GM04503 (cell line): ENCODE data around the gene MYLK.

Experiments used
- DNase-seq: peaks from one replicate; pipeline ENCODE4 v3.0.0-alpha.2; 2012; ENCODE audit warnings: low read depth

Gene MYLK

DNA sequence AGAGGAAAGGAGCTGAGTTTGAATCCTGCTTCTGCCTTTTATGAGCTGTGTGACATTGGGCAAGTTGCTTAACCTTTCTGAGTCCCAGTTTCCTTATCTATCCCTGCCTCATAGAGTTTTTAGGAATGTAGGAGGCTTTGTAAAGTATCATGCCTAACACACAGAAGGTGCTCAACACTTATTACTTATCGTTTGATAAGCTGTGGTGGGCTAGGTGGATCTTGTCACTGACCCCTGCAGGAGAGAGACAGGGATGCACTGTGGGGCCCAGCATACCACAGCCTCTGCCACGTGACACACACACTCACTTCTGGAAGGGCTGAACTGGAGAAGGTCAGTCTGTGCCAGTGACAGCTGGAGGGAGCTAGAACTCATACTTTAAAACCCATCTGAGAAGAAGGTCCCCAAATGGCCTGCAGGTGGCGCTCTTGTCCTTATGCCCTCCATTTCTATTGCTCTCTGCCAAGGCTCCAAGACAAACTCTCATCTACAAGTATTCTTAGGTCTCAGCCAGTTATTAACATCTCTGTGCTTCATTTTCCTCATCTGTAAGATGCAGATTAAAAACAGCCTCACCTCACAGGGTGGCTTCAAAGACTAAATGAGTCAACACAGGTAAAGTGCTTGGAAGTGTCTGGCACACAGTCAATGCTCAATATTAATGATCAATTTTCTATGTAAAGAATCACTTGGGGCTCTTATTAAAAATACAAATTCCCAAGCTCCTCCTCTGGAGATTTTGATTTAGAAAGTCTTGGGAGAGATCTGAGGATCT, 241.8 kb downstream of the MYLK start:
- DNase-seq, result peak; percentile 57

DNA sequence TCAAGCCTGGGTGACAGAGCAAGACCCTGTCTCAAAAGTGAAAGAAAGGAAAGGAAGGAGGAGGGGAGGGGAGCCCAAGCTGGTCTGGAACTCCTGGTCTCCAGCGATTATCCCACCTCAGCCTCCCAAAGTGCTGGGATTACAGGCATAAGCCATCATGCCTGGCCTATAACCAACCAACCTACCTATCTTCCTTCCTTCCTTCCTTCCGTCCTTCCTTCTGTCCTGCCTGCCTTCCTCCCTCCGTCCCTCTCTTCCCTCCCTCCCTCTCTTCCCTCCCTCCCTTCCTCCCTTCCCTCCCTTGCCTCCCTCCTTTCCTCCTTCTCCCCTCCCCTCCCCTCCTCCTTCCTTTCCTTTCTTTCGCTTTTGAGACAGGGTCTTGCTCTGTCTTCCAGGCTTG, 242.6 kb downstream of the MYLK start:
- DNase-seq, result no peak

DNA sequence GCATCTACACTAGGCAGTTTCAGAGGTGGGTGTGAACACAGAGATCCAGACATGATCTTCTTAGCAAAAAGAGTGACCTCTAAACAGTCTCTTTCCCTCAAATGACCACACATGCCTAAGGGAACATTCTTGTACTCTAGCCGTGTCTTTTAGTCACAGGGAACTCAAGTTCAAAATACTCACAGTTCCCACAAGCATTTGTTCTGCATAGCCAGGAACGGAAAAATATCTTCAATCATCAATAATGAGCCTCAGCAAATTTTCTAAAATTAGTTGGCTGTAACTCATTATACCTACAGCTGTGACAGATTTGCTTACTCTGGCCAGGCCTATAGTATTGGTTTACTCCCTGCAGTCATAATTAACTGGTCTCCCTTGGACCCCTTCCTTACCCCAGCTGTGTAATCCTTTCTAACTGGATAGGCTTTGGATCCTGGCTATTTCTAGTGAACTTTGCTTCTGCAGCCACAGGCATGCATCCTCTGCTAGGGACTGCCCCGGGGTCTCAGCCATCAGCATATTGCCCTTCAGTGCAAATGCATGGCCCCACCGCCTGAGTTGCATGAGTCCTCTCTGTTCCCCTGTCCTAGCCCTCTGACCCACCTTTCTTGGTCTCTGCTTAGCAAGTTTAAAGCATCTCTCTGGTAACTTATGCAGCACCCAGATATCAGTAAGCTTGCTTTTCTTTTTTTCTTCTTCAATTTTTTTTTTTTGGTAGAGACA, 243.2 kb downstream of the MYLK start:
- DNase-seq, result no peak

DNA sequence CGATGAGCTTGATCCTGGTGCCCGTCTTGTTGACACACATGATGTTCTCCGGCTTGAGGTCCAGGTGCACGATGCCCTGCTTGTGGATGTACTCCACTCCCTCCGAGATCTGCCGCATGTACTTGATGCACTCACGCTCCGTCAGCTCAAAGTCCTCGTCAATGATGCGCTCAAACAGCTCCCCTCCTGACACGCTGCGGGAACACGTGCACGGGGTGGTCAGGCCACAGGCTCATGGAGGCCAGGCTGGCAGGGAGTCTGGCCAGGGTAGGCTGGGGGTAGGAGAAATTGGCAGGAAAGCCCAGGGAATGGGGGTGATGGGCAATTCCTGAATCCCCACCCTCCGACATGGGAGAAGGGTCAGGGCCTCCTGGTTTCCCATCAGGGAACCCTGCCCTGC, 243.8 kb downstream of the MYLK start:
- DNase-seq, result no peak

DNA sequence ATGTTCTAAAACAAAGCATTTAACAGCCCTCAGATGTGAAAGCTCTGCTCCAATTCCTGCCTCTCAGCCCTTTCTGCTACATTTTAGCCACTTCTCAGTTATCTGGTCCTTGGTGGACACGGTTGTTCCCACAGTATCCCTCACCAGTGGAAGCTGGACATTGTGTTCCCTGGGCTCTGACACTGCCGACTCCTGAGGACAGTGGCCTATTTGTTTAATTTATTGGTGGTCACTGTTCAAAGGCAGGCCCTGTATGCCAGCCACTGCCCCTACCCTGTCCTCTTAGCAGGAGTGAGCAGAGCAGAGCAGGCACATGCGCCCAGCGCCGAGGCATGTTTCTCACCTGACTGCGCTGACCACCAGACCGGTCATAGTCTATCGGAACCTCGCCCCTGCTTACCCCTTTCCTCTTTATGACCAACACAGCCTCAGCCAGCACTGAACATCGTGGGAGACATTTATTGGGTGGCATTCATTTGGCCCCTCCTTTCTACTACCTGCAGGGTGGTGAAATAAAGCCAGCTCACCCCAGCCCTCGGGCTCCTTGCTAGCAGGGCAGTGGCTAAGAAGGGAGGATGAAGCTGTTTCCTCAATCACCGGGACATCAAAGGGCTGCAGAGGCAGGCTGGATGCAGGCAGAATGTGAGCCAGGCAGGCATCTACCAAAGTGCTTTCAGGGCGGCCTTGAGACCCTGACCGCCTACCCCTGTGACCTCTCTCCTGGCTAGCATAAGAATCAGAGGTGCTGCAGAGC, 245.0 kb downstream of the MYLK start:
- no peak for DNase-seq

DNA sequence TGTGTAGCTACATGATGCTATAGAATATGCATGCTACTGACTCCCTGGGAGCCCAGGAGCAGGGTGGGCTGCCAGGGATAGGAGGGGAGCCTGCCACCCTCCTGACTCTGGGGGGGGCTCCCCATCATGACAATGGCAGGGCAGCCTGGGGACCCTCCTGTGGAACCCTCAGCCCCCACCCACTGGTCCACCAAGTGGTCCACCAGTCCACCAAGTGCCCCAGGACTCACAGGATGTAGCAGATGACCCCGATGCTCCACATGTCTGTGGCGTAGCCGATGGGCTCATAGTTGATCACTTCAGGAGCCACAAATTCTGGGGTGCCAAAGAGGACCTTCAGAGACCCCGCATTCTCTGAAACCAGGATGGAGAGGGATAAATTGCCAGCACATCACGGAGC, 246.3 kb downstream of the MYLK start:
- DNase-seq, result no peak

DNA sequence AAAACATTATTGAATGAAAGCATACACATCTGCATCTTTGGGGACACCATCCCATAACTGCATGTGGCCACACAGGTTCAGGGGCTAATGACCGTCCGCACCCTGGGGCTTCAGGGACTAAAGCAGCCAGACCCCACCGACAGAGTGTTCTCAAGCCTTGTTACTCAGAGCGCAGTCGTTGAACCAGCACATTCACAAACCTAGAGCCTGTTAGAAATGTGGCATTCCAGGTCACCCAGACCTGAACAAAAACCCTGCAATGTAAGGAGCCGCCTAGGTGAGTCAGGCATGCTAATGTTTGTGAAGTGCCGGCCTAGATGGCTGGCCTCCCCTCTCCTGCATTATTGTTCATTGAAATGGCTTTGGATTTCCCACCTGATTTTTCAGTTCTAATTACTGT, 247.0 kb downstream of the MYLK start:
- no peak for DNase-seq

DNA sequence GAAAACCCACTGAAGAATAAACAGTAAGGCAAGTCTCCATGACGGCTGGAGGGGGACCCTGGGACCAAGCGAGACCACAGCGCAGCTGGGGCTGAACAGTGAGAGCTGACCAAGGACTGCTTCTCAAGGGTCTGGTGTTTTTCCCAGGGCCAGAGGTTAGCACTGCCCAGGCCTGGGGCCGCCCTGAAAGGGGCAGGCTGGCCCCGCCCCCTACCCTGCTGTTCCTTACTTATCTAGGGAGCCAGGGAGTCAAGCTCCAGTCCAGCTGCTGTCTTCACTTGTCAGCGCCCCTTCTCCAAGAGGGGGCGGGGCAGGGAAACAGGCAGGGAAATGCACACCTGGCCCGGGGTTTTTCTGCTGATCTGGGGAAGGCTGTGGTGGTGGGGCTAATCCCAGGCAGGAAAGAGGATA, 247.7 kb downstream of the MYLK start:
- no peak for DNase-seq

DNA sequence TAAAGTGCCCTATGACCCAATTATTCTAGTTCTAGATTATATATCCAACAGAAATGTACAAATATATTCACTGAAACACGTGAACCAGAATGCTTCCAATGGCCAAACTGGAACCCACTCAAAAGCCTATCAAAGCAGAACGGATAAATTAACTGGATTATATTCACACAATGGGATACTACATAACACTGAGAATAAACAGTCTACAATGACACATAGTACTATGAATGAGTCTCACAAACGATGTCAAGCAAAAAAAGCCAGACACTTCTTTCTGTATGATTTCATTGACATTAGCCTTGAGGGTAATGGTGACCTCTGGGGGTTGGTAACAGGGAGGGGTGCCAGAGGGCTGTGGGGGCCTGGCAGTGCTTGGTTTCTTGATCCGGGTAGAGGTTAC, 248.4 kb downstream of the MYLK start:
- DNase-seq, result no peak

DNA sequence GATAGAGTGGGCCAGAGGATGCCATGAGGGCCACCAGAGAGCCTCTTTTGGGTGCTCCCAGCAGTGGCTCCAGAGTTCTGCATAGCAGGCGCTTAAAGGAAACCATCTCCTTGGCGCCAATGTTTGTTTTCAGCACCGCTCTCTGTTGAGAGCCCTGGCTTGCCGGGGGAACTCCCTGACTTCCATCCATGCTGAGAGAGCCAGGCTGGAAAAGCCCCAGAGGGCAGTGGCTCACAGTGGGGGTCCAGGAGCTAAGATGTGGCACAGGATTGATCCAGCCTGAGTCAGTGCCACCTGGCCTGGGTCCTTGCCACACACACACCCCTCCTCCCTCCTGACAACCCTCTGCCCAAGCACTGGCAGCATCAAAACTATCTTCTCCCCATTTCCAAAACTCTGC, 248.9 kb downstream of the MYLK start:
- no peak for DNase-seq

DNA sequence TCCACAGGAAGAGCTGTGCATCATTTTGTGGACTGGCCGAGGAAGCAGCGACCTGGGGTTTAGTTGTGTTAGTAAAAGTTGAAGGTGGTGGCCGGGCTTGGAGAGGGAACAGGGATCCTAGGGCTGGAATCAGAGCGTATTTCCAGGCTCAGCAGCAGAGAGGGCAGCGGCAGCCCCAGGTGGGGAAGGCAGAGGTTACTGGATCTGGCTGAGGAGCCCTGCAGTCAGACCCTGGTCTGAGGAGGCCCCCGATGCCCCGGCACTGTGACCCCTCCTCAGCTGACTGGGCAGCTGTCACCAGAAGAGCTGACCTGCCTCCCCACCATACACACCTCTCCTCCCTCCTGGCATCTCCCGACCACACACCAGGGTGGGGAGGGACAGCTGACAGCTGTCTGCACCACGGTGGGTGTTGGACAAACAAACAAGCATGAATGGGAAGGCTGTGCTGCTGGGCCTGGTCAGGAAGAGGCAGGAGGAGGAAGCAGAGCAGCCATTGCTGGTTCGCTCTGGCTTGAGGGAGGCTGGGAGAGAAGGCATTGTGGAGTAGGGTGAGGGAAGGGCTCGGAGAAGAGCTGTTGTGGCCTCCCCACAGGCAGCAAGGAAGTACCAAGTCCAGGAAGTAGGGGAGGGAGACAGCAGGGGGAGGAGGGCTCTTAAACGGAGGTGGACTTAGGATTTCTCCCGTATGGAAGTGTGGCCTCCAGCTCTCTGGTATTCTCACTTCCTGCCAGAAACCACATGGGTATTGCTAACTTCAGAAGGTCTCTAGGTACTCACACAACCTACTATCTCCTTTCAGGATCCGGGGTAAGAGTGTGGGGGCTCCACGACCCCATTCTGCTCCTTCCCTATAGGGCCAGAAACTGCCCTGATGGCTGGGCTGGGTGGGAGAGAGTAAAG, 249.7 kb downstream of the MYLK start:
- DNase-seq, result no peak

DNA sequence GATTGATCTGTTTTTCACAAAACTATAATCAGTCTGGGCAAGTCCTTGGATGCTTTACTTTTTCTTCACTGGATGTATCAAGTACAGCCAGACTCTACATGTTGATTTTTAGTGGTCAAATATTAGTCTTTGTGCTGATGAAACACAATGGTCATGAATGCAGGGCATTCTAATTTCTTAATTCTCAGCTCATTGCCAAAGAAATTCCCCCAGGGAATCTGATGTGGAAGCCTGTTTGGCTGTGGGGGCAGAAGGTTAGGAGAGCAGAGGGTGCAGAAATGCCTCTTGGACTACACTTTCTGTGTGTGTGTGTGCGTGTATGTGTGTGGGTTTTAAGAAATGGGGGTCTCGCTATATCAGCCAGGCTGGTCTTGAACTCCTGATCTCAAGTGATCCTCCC, 250.6 kb downstream of the MYLK start:
- no peak for DNase-seq

DNA sequence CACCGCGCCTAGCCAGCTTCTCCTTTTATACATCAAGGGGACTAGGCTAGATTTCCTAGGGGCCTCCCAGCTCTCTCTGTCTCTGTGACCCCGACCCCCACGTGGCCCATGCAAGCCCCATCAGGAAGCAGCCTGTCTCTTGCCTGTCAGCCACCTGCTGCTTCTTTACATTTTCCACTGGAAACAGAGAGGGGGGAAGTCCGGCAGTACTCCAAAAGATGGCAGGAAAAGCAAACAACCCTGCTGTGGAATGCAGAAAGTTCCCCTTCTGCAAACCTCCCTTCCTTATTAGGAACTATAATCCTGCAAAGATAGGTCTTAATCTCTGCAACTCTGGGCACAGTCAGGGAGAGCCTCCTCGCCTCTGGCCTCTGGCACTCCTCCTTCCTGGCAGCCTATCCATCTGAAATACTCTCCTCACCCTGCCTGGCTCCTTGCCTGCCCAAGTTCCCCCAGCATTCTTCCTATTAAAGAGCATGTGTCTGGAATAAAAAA, 251.9 kb downstream of the MYLK start:
- no peak for DNase-seq

DNA sequence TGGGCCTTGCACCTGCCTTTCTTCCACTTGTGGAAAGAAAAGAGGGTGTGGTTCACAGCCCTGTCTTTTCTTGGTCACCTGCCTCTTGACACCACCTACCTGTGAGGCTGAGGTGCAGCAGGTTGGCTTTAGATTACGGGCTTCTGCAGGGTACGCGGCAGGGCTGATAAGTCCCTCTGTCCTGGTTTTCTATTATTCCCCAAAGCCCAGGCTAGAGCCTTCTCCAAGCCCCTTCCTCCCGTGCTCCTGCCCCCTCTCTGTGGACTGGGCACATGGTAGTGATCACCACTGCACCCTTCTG, 254.4 kb downstream of the MYLK start:
- no peak for DNase-seq

DNA sequence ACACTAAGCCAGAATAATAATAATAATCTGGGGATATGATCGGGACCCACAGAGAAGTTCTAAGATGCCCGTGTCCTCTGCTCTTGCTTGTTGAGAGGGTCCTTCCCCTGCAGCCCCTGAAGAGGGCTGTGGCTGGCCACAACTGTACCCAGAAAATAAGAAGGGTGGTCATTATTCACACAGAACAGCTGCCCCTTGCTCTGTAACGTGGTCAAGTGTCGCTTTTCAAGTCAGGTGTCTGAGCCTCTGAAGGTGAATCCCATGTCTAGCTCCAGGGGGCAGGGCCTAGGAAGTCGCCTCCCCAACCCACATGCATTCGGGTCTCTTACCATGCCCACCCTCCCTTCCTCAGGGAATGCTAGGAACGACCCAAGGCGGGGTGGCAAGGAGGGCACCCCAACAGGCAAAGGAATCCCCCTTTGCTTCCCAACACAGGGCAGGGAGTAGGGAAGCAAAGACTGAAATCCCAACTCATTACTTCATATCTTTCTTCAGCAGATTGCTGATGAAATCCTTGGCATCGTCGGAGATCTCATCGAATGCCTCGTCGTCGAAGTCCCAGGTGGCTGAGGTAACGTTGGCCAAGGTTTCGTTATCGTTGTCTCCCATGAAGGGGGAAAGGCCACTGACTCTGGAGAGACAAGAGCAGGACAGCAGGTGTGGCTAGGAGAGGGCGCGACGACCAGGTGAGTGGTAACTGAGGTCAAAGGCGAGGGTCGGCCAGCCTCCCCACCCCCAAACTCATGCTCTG, 255.0 kb downstream of the MYLK start:
- DNase-seq, result no peak

DNA sequence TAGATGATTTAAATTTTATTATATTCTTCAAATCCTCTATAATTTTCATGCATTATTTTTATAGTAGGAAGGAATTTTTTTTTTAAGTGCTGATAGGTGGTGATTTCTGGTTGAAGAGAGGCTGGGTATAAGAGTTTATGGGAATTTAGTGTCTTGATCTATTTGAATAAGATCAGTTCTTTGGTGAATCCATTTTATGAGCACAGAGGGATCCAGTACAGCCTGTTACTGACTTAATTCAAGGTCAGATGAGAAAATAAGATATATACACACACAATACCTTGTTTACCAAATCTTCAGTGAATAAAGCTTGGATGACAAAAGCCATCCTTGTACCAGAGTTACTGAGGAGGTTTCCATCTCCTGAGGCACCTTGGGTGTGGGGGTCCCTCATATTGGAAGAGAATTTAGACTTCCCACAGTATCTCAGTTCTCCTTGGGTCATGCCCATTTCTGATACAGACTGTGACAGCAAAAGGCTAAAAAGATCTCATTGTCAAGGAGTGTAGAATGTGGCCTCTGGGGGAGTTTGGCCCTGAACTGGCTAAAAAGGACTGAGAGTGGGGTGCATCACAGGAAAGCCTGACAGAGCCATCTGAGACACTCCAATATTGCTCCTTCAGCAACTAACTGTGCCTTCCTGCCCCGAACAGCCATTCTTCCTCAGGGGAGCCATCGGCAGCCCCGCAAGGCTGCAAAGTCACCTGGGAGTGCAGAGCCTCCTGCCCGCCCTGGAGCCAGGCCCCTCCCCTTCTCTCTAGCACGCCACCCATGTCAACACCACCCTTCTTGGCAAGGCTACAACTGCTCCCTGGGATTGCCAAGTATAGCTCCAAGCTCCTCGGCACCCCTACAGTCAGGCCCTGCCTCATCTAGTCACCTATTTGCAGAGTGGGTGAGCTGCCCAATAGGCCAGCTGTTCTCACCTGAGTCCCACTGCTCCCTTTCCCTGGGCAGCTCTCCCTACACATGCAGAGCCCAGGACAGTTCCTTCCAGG, 256.2 kb downstream of the MYLK start:
- DNase-seq, result no peak

DNA sequence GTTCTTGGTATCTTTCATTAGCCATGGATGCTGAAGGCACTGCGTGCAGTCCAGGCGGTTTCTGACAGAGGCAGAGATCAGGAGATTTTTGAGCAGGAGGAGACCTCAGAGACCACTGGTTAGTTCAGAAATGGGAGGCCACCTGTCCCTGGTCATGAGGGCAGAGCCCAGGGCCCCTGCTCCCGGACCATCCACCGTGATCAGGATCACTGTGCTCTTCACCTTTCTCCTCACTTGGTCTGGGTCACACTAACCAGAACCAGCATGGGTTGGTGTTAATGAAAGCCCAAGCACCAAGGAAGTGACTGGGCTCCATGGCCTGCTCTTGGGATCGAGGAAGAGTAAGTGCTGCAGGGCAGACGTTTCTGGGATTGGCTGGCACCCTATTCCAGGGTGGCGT, 257.3 kb downstream of the MYLK start:
- DNase-seq, result no peak

DNA sequence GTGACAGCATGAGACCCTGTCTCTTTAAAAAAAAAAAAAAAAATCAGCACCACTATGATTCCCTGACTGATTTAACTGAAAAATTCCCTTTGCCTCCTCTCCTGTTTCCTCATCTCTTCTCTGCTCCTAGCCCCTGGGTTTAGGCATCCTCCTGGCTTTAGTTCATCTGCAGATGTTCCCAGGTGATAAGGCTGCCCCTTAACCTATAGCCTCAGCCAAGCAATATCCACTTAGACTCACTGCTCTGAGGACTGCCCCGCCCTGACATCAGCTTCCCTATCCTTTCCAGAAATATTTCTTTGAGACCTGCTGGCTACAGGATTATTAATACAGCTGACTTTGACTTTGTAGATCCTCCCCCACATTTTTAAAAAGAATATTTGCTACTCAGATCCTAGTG, 259.8 kb downstream of the MYLK start:
- no peak for DNase-seq

DNA sequence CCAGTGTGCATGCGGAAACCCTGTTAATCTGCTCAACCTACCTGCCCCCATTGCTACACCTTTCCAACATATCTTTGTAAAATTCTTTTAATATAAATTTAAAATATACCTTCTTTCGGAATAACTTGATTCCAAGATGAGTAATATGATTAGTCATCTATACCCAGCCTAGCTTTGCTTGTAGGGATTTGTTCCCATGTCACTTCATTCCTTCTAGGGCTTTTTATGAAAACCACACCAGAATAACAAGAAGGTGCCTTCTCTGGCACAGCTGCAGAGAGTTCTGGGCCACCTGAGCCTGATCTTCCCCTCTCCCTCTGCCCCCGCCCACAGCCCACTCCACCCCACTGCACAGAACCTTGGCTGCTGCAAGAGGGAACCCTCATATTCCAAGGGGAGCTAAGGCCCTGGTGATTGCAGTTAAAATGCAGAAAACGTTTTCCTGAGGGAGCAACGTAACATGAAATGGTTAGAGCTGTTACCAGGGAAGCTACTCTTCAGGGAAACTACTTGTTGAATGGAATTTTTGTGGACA, 260.7 kb downstream of the MYLK start:
- DNase-seq, result no peak

DNA sequence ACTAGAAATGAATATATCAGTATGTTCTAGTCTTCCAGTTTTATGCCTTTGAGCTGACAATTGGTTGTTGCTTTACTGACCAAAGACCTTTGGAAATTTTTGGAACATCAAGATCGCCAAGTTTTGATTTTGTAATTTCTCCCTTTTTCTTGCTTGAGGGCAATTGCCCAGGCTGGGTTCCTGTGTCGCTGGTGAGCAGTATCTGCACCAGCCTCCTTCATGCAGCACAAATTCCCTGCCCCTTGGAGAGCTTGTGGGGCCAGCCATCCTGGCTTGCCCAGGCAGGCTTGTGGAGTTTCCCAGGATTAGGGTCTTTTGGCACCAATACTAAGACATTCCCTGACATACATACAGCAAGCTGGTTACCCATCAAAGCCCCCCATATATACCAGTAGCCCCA, 261.4 kb downstream of the MYLK start:
- no peak for DNase-seq
